ENCODE data around the gene QRFP.

QRFP gene

DNA sequence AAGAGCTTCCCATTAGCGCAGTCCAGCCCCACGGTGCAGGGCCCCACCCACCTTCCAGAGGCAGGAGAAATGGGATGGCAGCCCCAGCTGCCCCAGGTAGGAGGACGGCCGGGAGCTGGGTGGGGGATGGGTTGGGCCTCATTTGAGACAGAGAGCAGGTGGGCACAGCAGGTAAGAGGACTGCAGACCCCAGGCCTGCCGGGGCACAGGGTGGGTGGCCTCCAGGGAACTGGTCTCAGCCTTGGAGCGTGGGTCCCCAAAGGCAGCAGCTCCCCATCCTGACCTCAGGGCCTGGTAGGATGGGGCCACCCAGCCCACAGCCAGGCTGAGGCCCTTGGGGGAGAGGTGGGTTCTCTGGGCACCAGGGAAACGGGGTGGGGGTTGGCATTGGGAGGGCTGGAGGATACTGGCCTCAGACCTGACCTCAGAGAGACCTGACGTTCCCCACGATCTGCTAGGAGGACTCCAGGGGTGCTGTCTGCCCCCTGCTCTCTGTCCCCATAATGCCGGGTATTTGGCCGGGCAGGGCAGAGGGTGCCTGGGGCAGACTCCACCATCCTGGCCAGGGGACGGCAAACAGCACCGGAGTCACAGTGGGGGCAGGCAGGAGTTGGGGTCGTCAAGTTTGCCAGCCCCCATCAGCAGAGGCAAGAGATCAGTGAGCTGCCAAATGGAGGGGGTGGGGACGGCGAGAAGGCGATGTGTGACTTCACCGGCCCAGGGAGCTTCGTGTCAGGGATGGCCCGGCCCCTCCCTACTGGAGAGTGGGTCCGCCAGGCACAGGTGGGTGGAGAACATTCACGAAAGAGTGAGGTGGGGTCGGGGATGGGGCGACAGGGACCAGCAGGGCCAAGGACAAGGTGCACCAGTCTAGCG lies 6.8 kb upstream of the QRFP start:
- no peak for DNase-seq

DNA sequence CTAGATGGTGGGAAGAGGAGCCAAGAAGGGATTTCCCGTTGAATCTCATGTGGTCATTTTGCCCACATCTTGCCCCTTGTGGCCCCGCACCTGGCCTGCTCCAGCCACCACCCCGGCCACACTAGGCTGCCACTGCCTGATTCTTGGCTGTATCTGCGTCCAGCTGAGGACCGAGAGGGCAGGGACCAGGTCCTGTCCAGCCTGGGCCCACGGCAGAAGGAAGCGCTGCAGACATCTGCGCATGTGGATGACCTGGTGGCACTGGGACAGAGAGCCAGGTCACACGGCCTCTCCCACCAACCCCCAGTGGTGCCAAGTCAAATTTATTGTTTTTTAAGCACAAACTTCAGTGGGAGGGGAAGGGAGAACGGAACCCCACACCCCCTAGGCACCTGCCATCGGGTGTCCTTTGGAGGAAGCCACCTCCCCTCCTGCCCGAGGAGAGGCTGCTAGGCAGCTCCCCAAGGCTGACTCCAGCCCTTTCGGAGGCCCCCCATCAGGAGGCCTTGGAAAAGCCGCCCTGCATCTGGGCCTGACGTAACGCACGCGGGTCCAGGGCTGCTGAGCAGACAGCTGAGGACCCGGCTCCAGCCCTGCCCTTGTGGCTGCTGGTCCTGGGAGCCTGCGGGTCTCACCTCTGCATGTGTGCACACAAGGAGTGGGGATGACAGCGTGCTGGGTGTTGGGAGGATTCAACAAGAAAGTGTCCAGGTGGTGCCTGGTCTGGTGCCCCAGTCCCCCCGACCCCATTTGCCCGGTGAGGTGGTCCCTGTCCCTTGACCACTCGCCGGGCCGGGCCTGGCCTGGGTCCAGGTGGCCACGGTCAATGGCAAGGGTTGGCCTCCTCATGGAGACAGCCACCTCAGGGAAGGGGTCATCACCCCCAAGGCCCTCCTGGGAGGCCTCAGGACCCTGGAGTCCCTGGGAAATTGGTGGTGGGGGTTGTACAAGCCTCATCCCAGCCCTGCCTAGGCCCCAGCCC lies 5.9 kb upstream of the QRFP start:
- DNase-seq, result no peak

DNA sequence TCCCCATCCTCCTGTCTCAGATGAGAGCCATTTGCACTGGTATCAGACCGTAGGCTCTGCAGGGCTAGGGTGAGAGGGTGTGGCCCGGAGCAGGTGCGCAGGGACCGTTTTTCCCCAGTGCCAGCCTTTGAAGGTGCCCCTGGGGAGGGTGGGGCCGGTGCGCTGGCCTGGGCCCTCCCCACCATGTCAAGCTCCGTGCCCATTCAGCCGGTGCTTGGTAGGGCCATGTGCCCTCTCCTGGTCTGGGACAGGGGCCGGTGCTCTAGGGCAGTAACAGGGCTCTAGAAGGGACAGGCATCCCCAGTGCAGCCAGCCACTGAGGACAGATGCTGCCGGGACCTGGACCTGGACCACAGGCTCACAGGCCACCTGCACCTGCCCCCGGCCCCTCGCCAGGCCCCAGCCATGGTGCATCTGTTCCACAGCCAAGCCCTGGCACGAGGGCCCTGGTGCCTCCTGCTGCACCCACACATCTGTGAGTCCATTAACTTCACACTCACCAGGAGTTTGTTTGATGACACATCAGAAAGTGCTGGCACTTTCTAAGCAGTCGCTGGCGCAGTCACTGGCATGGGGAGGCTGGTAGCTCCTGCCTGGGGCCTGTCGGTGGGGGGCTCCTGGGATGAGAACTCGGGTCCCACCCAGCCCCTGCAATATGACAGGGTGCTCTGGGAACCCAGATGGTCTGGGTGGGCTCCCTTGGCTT lies 5.0 kb upstream of the QRFP start:
- no peak for DNase-seq

DNA sequence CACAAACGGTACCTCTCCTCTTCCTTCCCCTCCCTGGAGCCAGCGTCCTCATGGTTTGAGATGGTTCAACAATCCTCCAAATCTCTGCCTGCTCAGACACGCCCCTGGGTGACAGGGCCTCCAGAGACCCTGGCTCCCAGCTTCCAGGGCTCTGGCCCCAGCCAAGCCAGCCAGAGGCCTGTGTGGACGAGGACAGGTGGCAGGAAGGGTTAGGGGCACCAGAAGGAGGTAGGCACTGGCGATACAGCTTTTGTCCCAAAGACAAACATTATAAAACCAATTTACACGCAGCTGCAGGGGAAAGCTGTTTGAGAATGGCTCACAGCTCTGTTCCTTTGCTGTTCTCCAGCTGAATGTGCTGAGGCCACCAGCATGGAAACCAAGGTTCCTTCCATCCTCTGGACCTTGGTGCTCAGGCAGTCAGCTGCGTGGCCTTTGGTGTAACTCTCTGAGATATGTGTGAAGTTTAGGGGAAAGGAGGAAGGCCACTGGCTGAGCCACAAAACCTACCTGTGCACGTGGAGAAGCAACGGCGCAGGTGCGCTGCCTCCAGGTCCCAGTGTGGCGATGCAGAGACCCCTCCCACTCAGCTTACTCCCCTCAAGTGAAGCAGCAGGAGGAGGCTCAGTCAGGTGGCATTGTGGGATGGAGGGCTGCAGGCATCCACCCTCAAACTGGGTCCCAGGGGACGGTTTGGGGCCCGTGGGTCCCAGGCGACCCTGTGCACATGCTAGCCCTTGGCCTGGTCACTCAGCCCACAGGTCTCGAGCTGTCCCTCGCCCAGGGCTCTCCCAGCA lies 4.3 kb upstream of the QRFP start:
- DNase-seq, result no peak

DNA sequence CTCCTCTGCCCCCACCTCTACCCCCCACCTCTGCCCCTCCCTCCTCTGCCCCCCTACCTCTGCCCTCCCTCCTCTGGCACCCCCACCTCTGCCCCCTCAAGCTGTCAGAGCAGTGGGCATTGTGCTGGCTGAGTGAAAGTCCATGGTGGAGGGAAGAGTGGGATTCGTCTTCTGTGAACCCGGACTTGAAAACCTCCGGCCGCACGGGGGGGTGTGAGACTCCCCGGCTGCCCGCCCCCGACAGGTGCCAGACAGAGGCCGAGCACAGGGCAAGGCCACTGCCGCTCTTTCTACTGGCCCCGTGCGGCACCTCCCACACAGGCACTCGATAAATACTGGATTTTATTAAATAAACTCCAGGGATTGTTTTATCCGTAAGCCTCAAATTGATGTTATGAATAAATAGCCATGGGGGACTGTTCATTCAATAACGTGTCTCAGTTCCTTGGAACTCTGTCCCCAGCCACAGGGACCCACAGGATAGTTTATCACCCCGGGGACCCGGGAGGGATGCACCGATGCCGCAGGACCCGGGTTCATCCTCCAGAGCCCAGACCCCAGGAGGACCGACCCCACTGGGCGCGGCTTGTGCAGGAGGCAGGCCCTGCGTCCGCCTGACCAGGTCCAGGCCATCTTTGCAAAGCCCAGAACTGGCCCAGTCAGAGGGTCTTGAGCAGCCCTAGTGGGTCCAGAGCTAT lies 2.6 kb upstream of the QRFP start:
- no peak for DNase-seq

DNA sequence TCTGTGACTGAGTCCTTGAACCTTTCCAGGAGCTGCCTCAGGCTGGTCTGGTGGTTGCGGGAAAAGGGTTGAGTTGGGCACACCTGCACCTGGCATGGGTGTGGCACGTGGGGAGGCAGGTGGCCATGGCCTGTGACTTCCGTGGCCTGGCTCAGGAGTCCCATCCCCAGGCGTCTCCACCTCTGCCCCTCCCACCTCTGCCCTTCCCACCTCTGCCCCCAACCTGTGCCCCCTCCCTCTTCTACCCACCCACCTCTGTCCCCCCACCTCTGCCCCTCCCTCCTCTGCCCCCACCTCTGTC lies 1.9 kb upstream of the QRFP start:
- no peak for DNase-seq

DNA sequence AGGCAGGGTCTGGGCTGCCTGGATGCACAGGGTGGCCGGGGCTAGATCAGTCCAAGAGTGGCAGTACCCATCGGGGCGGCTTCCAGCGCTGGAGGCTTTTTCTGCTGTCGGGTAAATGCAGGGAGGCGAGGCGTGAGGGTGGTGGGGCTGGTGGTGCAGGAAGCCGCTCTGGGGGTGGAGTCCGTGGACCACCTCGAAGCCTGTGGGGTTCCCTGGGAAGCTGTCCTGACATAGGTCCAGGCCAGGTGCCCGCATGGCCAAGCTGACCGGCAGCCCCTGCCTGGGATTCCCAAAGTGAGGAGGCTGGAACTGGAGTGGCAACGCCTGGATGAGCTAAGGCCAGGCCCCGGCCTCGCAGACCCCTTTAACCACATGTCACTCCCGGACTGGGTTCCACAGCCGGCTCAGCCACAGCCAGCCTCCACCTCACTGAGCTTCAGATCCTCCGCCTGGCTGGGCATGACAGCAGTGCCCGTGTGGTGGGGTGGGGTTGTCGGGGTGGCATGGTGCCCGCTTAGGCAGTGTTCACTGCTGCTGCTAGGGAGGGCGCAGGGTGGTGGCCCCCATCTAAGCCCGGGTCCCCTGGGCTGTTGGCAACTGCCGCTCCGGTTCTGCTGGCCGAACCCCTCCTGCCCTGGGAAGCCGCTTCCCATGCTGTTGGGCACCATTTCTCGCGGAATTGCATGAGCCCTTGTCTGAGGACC lies 1.4 kb upstream of the QRFP start:
- DNase-seq, result no peak

DNA sequence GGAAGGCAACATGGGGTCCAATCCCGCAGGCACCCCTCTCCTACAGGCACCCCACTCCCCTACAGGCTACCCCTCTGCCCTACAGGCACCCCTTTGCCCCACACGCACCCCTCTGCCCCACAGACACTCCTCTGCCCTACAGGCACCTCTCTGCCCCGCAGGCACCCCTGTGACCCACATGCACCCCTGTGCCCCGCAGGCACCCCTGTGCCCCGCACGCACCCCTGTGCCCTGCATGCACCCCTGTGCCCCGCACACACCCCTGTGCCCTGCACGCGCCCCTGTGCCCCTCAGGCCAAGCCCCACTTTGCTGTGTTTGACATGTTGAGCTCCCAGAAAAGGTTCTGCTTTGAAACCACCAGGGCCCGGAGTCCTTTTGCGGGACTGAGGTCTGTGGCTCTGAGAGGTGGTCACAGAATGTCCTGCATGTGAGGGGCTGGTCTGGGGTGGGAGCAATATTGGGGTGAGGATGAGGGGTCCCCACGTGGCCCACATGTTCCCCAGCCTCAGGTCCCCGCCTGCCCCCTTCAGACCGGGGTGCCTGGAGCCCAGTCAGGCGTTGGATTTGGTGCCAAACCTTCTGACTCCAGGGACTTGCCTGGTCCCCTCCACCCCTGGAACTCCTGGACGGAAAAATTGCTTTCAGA lies 616 bp upstream of the QRFP start:
- DNase-seq, result no peak

DNA sequence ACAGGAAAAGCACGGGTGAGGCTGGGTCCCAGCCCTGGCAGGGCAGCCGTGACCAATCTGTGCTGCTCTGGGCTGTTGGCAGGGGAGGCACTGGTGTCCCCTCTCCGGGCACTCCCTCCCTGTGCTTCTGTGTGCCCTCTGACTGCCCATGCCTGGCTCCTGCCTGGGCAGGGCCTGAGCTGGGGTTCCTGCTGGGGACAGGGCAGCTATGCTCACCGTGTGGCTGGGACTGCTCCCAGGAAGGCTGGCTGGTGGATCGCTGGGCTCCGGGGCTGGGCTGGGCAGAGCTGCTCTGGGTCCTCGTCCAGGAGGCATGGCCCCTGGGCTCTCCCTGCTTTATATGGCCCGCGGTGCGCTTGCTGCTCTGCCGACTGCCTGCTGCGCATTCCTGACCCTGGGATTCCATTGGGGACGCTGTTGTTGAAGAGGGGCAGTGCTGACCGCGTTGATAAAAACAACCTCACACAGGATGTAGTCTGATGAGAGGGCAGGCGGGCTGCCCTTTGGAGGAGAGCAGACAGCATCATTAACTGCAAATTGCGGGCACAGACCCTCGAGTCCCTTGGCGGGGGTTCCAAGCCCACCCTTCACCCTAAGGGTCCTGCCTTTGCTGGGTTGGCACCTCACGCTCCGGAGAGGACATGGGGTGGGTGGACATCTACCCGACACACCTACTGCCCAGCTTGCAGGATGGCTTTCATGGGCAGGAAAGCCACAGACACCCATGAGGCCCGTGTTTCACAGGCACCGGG lies 955 bp downstream of the QRFP start:
- no peak for DNase-seq

DNA sequence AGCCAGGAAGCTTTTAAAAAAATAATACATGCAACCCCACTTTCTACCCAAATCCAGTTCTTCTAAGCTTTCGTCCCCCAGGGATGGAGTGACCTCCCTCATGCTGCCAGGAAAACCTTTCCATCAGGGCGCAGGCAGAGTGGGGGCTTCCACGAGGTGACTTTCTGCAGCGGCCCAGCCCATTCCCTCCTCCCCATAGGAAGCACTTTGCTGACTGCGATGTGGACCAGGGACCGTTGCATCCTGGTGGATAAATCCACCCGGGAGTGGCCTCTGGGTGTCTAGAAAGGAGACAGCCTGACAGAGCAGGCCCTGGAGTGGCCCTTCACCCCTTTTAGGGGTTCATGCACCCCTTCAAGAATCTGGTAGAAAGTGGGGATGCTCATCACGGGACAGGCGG lies 1.6 kb downstream of the QRFP start:
- DNase-seq, result no peak

DNA sequence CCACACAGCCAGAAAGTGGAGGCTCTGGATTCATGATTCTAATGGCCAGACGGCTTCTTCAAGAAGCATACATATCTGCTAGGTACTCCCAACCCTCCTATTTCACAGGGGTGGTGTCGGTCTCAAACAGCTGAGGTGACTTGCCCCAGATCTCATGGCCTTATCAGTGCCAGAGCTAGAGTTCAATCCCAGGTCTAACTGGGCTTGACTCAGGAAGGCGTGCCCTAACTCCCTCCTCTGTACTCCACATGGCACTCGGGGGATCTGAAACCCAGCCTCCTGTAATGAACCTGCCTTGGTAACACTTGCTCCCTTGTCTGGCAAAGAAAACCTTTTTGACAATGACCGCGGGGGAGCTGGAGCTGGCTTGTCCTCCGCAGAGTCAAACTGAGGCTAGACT lies 2.1 kb downstream of the QRFP start:
- no peak for DNase-seq

DNA sequence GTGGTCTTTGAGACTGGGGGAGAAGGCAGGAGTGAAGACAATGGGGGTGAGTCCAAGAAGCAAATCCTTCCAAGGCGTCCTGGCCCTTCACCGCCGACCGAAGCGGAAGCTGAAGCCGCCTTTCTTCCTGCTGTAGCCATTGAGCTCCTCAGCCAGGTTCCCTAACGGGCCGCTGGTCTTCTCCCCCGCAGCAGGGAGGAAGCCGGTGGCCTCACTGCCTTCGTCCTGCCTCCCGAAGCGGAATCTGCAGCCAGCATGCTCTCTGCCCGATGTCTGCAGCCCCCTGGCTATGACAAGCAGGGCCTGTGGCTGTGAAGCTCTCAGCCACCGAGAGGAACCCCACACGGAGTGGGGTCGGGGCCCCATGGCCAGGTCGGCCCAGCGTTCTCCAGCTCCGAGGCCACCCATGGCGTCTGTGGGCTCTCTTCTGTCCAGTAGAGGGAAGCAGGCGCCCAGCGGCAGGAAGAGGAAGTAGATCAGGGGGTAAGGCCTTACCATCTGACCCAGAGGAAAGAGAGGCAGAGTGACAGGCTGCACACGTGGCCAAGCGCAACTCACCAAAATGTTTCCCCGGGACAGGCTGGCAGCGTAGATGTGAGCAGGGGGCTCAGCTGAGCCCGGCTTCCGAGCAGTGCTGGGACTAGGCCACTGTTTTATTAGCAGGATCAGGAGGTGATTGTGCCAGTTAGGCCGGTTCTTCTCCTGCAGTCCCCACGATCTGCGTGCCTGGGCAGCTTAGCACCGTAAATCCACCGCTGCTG lies 3.1 kb downstream of the QRFP start:
- no peak for DNase-seq

DNA sequence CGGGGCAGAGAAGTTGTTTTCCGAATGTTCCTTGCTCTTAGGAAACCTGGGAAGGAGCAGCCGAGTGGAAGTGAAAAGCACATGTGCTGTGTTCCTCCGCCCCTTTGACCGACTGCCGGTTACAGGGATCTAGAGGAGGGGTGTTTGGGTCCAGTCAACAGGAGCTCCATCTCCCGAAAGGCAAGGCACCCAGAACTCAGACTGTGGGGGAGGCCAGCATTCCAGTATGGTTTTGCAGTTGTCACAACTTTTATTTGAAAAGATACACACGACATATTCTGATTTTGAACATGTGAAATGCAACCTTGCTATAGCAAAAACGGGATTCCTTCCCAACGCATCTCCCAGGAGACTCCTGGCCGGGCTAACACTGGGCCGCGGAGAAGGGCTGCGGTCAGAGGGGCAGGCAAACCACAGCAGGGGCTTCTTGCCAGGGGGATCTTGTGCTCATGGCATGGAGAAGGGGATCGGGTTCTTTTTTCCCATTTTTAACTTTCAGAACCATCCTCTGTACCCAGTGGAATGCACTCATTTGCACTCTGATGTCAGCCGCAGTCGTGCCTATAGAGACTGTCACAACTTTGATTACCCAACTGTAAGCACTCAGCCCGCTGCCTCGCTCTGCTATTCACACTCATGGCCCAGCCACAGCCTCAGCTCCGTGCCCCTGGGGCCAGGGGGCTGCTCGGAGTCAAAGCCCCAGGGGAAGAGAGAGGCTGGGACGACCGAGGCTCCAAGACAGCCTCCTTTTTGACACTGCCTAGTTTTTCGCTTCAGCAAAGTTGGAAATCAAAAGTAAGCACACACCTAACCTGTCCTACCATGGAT lies 3.9 kb downstream of the QRFP start:
- DNase-seq, result no peak

DNA sequence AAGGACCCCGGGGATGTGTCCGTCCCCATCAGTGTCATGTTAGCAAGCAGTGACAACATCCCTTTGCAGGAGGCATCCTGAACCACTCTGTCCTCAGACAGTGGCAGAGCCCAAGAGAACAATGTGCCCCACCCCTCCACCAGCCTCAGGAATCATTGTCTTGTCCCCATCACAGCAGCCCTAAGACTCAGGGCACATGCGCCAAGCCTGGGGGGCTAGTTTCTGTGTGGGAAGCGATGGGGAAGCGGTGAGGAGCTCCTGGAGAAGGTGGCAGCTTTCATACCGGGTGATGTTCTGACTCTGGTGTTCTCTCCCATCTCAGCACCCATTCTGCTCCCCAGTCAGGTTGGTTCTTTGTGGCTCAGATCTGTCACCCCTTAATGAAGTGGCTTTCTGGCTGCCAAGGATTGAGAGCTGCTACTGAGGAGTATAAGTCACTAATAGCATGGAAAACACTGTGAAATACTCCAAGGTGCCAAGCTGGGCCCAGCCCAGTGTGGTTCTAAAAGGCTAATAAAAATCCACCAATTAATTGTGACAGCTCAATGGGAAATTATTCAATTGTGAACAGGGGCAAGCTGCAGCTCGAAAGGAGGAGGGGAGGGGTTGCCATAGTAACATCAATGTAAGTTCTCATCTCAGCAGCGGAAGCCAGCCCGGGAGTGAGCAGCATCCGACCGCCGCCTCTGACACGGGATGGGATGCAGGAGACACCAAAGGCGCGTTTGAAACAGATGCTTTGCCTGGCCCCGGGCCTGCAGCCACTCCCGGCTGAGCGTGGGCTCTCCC lies 4.7 kb downstream of the QRFP start:
- no peak for DNase-seq

DNA sequence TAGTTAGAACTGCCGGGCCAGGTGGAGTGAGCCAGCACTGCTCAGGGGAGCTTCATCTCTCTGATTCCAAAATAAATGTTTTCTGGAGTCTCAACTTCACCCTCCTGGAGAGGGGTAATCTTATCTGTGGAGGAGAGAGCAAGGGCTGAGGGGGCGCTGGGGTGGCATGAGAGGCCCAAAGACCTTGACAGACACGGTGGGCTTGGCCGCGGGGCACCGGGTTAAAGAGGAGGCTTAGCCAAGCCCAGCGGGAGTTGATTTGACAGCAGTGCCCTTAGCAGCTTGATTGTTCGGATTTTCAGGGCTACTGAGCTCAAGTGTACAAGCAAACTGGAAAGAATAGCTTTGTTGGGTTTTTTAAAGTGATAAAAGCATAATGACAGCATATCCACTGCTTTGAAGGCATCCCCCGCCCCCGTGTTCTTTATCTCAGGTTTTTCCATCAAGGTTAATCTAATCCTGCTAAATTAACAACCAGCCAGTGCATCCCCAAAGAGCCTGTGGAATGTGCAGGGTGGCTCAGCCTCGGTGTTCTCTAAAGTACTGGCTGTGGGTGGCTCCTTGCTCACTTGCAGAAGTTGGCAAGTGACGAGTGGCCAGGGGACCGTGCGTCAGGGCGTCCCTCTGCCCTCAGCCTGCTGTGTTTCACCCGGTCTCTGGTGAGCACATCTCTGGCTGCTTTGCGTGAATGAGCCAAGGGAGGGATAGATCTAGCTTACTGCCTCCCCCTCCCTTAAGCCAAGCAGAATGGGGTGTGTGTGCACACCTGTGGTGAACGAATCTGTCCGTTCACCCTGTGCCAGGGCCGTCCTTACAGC lies 5.5 kb downstream of the QRFP start:
- no peak for DNase-seq

DNA sequence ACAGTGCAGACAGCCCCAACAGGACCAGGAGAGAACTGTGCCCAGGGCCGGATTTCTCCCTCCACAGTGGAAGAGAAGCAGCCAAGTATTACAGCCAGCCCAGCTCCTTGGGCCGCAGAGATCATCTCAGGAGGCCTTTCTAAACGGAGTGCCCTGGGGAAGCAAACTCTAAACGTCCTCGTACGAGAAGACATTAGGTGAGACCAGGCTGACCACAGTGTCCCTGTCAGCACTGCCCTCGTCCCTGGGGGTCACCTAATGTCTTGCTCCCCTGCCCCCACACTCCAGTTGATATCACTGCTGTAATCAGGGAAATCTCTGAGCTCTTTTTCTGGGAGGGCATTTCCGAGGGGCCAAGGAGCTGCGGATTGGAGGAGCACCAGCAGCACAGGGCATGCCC lies 6.5 kb downstream of the QRFP start:
- DNase-seq, result no peak
